ENCODE results near the gene LNX1. TPM values are rescaled to one million over a fixed set of nuclear protein-coding genes. Genes with fewer than 3 reads are reported as not detected.
A peak's percentile ranks its signal among the peaks of the same experiment; 100 is the strongest.

Gene LNX1
- total and polyA plus RNA-seq, 2 of the 13 experiments (the other 11 are each of a cell fraction or from before 2014, with no cell fraction given), result 0.49 TPM

DNA sequence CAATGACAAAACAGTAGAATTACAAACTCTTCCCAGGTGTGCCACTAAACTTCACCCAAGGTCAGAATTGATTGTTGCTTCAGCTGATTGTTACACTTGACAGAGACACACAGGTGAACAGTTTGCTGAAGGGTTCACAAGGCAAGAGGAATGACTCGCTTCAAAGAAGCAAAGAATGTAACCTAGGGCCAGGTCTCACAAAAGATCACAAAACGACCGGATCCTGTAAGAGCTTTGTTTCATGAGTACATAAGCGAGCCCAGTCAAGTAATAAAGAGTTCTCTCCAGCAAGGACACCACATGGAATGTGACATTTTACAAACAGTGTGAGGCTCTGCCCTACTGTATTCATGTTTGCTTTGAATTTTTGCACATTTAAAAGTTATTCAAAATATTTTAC is 9.1 kb downstream of the LNX1 start (continued):
- TF ChIP-seq, protein P1, sequence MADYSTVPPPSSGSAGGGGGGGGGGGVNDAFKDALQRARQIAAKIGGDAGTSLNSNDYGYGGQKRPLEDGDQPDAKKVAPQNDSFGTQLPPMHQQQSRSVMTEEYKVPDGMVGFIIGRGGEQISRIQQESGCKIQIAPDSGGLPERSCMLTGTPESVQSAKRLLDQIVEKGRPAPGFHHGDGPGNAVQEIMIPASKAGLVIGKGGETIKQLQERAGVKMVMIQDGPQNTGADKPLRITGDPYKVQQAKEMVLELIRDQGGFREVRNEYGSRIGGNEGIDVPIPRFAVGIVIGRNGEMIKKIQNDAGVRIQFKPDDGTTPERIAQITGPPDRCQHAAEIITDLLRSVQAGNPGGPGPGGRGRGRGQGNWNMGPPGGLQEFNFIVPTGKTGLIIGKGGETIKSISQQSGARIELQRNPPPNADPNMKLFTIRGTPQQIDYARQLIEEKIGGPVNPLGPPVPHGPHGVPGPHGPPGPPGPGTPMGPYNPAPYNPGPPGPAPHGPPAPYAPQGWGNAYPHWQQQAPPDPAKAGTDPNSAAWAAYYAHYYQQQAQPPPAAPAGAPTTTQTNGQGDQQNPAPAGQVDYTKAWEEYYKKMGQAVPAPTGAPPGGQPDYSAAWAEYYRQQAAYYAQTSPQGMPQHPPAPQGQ (CRISPR knock-in tag; IDR thresholded peaks at IDR 0.05; ENCODE audit: borderline replicate concordance), result no peak
- TF ChIP-seq POLR2AphosphoS5 (IDR thresholded peaks at IDR 0.05; ENCODE audit: low read depth, low read length), result no peak
- TF ChIP-seq ZNF205 (CRISPR knock-in tag; IDR thresholded peaks at IDR 0.05), result no peak
- TF ChIP-seq RNF2 (conservative IDR thresholded peaks at IDR 0.05; ENCODE audit: low read depth), result no peak
- TF ChIP-seq, protein P2, sequence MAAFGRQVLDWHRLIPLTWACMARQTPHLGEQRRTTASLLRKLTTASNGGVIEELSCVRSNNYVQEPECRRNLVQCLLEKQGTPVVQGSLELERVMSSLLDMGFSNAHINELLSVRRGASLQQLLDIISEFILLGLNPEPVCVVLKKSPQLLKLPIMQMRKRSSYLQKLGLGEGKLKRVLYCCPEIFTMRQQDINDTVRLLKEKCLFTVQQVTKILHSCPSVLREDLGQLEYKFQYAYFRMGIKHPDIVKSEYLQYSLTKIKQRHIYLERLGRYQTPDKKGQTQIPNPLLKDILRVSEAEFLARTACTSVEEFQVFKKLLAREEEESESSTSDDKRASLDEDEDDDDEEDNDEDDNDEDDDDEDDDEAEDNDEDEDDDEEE (CRISPR knock-in tag; IDR thresholded peaks at IDR 0.05), result no peak
- no peak for TF ChIP-seq ZNF382 (CRISPR knock-in tag; IDR thresholded peaks at IDR 0.05; ENCODE audit: borderline replicate concordance)
- no peak for TF ChIP-seq ZC3H13 (CRISPR knock-in tag; IDR thresholded peaks at IDR 0.05)
- peak; percentile 96 for TF ChIP-seq RARA (CRISPR knock-in tag; IDR thresholded peaks at IDR 0.05)
- no peak for TF ChIP-seq RFXANK (CRISPR knock-in tag; IDR thresholded peaks at IDR 0.05)
- no peak for TF ChIP-seq KMT2B (CRISPR knock-in tag; IDR thresholded peaks at IDR 0.05)
- no peak for TF ChIP-seq ARNT2 (CRISPR knock-in tag; IDR thresholded peaks at IDR 0.05; ENCODE audit: low read depth)
- TF ChIP-seq ZNF24 (IDR thresholded peaks at IDR 0.05), result no peak
- TF ChIP-seq KAT2B (IDR thresholded peaks at IDR 0.05; ENCODE audit: borderline replicate concordance, low read depth, low read length), result no peak
- TF ChIP-seq ZNF10 (CRISPR knock-in tag; IDR thresholded peaks at IDR 0.05; ENCODE audit: borderline replicate concordance, low read depth), result no peak
- TF ChIP-seq, protein P3, sequence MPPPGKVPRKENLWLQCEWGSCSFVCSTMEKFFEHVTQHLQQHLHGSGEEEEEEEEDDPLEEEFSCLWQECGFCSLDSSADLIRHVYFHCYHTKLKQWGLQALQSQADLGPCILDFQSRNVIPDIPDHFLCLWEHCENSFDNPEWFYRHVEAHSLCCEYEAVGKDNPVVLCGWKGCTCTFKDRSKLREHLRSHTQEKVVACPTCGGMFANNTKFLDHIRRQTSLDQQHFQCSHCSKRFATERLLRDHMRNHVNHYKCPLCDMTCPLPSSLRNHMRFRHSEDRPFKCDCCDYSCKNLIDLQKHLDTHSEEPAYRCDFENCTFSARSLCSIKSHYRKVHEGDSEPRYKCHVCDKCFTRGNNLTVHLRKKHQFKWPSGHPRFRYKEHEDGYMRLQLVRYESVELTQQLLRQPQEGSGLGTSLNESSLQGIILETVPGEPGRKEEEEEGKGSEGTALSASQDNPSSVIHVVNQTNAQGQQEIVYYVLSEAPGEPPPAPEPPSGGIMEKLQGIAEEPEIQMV (CRISPR knock-in tag; IDR thresholded peaks at IDR 0.05; ENCODE audit: low read depth), result no peak
- TF ChIP-seq GTF2F1 (IDR thresholded peaks at IDR 0.05; ENCODE audit: low read length), result no peak
- TF ChIP-seq, protein P4, sequence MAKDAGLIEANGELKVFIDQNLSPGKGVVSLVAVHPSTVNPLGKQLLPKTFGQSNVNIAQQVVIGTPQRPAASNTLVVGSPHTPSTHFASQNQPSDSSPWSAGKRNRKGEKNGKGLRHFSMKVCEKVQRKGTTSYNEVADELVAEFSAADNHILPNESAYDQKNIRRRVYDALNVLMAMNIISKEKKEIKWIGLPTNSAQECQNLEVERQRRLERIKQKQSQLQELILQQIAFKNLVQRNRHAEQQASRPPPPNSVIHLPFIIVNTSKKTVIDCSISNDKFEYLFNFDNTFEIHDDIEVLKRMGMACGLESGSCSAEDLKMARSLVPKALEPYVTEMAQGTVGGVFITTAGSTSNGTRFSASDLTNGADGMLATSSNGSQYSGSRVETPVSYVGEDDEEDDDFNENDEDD (CRISPR knock-in tag; IDR thresholded peaks at IDR 0.05; ENCODE audit: borderline replicate concordance), result no peak
- TF ChIP-seq ZNF687 (CRISPR knock-in tag; IDR thresholded peaks at IDR 0.05), result no peak
- TF ChIP-seq SNRNP70 (IDR thresholded peaks at IDR 0.05; ENCODE audit: low read depth, low read length), result no peak
- TF ChIP-seq CSRNP1 (CRISPR knock-in tag; IDR thresholded peaks at IDR 0.05), result peak; percentile 38; the same call in 1 of the 2 replicates

Data from HepG2 (cell line).